GM18858 (cell line): ENCODE results near the gene MAP6D1.
"Not testable (repeated sequence)": the region's sequence is repeated elsewhere in the genome, so short reads cannot be mapped to it uniquely, and the experiment has no call there.

Source experiments
- ATAC-seq: cut with Tn5 transposase; IDR thresholded peaks from one replicate; pipeline ENCODE4 v1.9.1; 2021; ENCODE audit not compliant: unreplicated experiment

The MAP6D1 gene

GRCh38 chr3:183801601-183802000 lies 23.8 kb downstream of the MAP6D1 start:
- ATAC-seq, result no peak

DNA sequence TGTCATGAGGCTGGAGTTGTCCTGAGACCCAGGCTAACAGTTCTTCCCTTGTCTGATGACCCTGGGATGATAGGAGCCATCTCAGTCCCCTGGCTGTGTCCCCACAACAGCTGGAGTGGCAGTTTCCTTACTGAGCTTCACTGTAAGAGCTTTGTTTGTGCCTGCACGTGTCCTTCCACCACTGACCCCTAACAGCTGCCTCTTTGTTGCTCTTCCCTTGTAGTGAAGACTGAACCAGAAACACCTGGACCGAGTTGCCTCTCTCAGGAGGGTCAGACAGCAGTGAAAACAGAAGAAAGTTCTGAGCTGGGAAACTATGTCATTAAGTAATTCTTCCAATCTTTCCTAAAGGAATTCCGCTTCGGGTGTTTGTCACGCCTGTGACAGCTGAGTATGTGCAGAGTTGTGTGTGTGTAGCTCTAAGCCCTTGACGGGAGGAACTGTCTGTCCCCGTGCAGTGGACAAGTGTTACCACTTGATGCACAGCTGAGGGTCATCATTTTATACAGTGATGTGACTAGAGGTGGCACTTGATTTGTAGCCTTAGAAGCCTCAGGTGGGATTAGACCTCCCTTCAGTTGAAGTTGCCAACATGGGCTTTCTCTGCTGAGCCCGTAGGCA lies 25.0 kb downstream of the MAP6D1 start:
- ATAC-seq, result no peak

- no peak for ATAC-seq
Measured at GRCh38 chr3:183799461-183799860, 25.9 kb downstream of the MAP6D1 start.

DNA sequence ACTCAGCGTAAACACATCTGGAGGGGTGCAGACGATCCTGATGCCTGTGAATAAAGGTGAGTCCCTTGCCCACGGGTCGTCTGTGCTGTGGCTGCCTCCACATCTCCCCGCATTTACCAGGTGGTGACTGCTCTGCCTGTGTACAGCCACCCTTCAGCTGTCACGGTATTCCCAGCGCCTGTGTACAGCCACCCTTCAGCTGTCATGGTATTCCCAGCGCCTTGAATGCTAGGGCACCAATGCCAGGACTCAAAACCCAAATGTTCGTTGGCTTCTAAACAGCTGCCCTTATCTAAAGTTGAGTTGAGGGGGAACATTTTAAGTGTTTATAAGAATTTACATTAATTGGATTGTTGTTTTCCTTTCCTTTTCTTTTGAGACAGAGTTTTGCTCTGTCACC lies 27.4 kb downstream of the MAP6D1 start:
- no peak for ATAC-seq

GRCh38 chr3:183796372-183796771 lies 29.0 kb downstream of the MAP6D1 start:
- ATAC-seq, result no peak

DNA sequence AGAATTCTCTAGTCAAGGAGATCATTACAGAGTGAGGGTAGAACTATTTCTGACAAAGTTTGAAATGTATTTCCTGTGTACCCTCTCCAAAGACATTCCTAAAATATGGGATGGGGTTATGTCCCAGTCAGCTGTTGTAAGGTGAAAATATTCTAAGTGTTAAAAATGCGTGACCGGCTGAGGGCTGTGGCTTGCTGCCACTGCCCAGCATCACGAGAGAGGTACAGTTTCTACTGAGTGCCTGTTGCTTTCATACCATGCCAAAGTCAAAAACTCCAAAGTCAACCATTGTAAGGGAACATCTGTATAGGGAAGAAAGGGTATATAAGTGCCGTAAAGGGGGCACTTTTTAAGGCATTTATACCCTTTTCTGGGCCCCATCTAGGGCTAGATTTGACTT lies 30.9 kb downstream of the MAP6D1 start:
- ATAC-seq, result no peak

- ATAC-seq, result no peak
Measured at GRCh38 chr3:183792976-183793375, 32.4 kb downstream of the MAP6D1 start.

- ATAC-seq, result no peak
Measured at GRCh38 chr3:183790700-183791099, 34.7 kb downstream of the MAP6D1 start.

- no peak for ATAC-seq
Measured at GRCh38 chr3:183789826-183790225, 35.6 kb downstream of the MAP6D1 start.

- not testable (repeated sequence) for ATAC-seq
Measured at GRCh38 chr3:183784503-183784902, 40.9 kb downstream of the MAP6D1 start.

GRCh38 chr3:183782576-183783276 lies 42.7 kb downstream of the MAP6D1 start:
- no peak for ATAC-seq

DNA sequence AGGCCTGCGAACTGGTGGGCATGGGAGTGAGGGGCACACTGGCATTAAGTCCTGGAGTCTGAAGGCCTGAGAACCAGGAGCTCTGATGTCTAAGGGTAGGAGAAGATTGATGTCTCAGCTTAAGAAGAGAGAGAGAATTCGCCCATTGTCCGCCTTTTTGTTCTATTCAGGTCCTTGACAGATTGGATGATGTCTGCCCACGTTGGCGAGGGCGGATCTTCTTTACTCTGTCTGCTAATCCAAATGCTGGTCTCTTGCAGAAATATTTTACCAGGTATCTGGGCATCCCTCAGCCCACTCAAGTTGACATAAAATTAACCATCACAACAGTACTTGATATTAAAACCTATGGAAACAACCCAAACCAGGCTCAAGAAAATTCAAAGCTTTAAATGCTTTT lies 44.1 kb downstream of the MAP6D1 start:
- no peak for ATAC-seq

- ATAC-seq, result no peak
Measured at GRCh38 chr3:183779896-183780465, 45.4 kb downstream of the MAP6D1 start.

- ATAC-seq, result no peak
Measured at GRCh38 chr3:183777016-183777618, 48.3 kb downstream of the MAP6D1 start.

- ATAC-seq, result not testable (repeated sequence)
Measured at GRCh38 chr3:183776451-183776850, 48.9 kb downstream of the MAP6D1 start.

DNA sequence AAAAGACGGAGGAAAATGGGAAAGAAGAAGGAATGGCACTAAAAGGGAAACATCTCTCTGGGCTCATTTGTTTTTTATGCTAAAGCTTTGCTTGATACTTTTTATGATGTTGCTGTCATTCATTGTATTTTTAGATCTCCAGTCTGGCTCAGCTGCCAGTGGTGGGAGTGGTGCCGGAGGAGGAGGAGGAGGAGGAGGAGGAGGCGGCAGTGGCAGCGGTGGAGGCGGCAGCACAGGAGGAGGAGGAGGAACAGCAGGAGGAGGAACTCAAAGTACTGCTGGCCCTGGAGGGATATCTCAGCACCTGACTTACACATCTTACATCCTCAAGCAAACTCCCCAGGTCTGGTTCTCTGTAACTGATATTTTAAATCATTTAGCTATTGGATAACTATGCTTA lies 49.6 kb downstream of the MAP6D1 start:
- no peak for ATAC-seq

DNA sequence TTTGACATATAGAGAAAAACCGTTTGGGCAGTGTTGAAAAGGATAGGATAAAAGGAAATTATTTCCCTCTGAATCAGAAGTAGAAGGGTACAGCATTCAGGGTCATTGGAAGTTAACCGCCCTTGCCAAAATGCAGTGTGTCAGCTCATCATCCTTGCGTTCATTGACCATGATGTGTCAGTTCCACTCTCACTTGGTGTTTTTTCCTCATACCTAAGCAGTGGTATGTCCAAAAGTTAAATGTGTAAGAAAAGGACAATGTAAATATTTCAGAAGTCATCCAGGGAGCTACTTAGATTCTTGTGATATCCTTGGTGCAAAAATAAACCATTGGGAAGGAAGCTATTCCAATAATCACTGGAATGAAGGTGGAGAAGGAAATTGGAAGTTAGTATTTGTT lies 50.7 kb downstream of the MAP6D1 start:
- ATAC-seq, result no peak

DNA sequence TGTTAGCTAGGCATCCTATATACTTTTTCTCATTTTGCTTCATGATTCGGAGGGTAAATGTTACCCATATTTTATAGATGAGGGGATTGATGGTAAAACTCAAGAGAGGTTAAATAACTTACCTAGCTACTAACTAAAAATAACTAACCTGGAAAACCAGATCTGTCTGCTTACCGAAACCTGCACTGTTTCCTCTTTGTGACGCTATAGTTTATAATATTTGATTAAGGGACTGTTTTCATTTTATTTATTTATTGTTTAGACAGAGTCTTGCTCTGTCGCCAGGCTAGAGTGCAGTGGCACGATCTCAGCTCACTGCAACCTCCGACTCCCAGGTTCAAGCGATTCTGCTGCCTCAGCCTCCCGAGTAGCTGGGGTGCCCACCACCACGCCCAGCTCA lies 55.9 kb downstream of the MAP6D1 start:
- no peak for ATAC-seq

GRCh38 chr3:183768114-183768513 lies 57.3 kb downstream of the MAP6D1 start:
- no peak for ATAC-seq

- ATAC-seq, result peak; percentile 55
Measured at GRCh38 chr3:183766745-183767606, 58.4 kb downstream of the MAP6D1 start.

DNA sequence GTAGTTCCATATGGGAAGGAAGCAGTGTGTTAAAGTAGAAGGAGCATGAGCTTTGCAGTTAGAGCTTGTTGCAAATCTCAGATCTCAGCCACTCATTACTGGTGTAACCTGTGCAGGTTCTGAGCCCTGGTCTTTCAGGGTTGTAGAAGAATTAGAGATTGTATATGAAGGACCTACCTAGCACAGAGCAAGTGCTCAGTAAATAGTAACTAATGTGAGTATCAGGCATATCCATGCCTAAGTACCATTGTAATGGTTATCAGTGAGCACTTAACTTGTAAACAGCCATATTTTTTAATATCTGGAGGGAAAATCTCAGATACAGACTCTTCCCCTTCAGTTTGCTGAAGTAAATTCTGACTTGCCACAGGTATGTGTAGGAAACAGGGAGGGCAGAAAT lies 59.3 kb downstream of the MAP6D1 start:
- no peak for ATAC-seq
